Neural progenitor cell (in vitro differentiated cells): ENCODE measurements around the gene IL22RA2. TPM values are rescaled to one million over a fixed set of nuclear protein-coding genes. Genes with fewer than 3 reads are reported as not detected.

Experiments
- DNase-seq: peaks from one replicate; pipeline ENCODE4 v3.0.0-alpha.2; 2016; ENCODE audit warnings: low spot score
- H2AFZ ChIP-seq: fragments of 200-600 bp; sonication (generic); replicated peaks from 2 replicates; pipeline ENCODE4 v1.6.1; 2016; ENCODE audit warnings: antibody characterized with exemption
- H3F3A ChIP-seq: fragments of 200-600 bp; sonication (generic); 2 replicates; pipeline ENCODE4 v1.6.1; 2016; ENCODE audit warnings: antibody characterized with exemption, low read depth
- H3K27ac ChIP-seq: fragments of 200-600 bp; sonication (generic); 2 replicates; pipeline ENCODE4 v1.5.1; 2016; ENCODE audit warnings: mild to moderate bottlenecking
- H3K27me3 ChIP-seq: fragments of 200-600 bp; sonication (generic); 2 replicates; pipeline ENCODE4 v1.6.1; 2016; ENCODE audit warnings: mild to moderate bottlenecking, moderate library complexity
- H3K36me3 ChIP-seq: fragments of 200-600 bp; sonication (generic); 2 replicates; pipeline ENCODE4 v1.5.1; 2016
- H3K4me1 ChIP-seq: fragments of 200-600 bp; sonication (generic); 2 replicates; pipeline ENCODE4 v1.6.1; 2016; ENCODE audit warnings: mixed run types
- H3K4me2 ChIP-seq: fragments of 200-600 bp; sonication (generic); 2 replicates; pipeline ENCODE4 v1.6.1; 2016
- H3K4me3 ChIP-seq: fragments of 200-600 bp; sonication (generic); 2 replicates; pipeline ENCODE4 v1.5.1; 2016
- H3K79me2 ChIP-seq: fragments of 200-600 bp; sonication (generic); 2 replicates; pipeline ENCODE4 v1.6.1; 2016; ENCODE audit warnings: low read depth
- H3K9ac ChIP-seq: fragments of 200-600 bp; sonication (generic); 2 replicates; pipeline ENCODE4 v1.6.1; 2016
- H3K9me3 ChIP-seq: fragments of 200-600 bp; sonication (generic); 2 replicates; pipeline ENCODE4 v1.5.1; 2016; ENCODE audit warnings: low read depth
- H4K20me1 ChIP-seq: fragments of 200-600 bp; sonication (generic); 2 replicates; pipeline ENCODE4 v1.6.1; 2016; ENCODE audit warnings: low read depth
- H3K27ac Mint-ChIP-seq: 3 replicates; pipeline ENCODE4 v1.8.0; 2021; ENCODE audit warnings: mixed read lengths
- H3K27me3 Mint-ChIP-seq: 2 replicates; pipeline ENCODE4 v1.8.0; 2022; ENCODE audit warnings: low read depth, mild to moderate bottlenecking, inconsistent platforms, moderate library complexity, mixed read lengths; ENCODE audit not compliant: insufficient read depth
- H3K36me3 Mint-ChIP-seq: 3 replicates; pipeline ENCODE4 v1.8.0; 2021; ENCODE audit warnings: mixed read lengths
- H3K4me1 Mint-ChIP-seq: 3 replicates; pipeline ENCODE4 v1.8.0; 2021; ENCODE audit warnings: mixed read lengths
- H3K4me3 Mint-ChIP-seq: 3 replicates; pipeline ENCODE4 v1.8.0; 2021; ENCODE audit warnings: mild to moderate bottlenecking, moderate library complexity, mixed read lengths
- H3K9me3 Mint-ChIP-seq: 3 replicates; pipeline ENCODE4 v1.8.0; 2020; ENCODE audit warnings: mixed read lengths
- CTCF ChIP-seq: fragments of 200-600 bp; sonication (generic); IDR thresholded peaks from 2 replicates; pipeline ENCODE4 v1.5.1; 2017; ENCODE audit warnings: antibody characterized with exemption, mild to moderate bottlenecking
- EZH2 ChIP-seq: fragments of 200-600 bp; sonication (generic); IDR thresholded peaks from 2 replicates; pipeline ENCODE4 v1.6.1; 2017; ENCODE audit warnings: antibody characterized with exemption, mild to moderate bottlenecking, moderate library complexity
- EZH2phosphoT487 ChIP-seq: fragments of 200-600 bp; sonication (generic); IDR thresholded peaks from 2 replicates; pipeline ENCODE4 v1.6.1; 2017; ENCODE audit warnings: antibody characterized with exemption
- total RNA-seq: library from RNA; depleted of rRNA; stranded (reverse); fragments of >200 nt; gene quantifications from 2 replicates; pipeline ENCODE4 v1.2.3, GENCODE V29; 2015; ENCODE audit warnings: low replicate concordance

Gene IL22RA2
- total RNA-seq, 1 donor from 2014 or later, result not detected

- Histone ChIP-seq H3K27me3 (no peaks in the 10 kb centered on the region), H4K20me1 (no peaks in the 10 kb centered on the region), H3K4me2 (no peak overlapping the region), H3K36me3 (no peaks in the 10 kb centered on the region), H3K27ac (no peak overlapping the region), H3K79me2 (no peaks in the 10 kb centered on the region), H3K4me1 (no peaks in the 10 kb centered on the region), H3K9ac (no peak overlapping the region), H2AFZ (no peak overlapping the region), H3K4me3 (no peak overlapping the region), H3K9me3 (no peaks in the 10 kb centered on the region), H3F3A (no peaks in the 10 kb centered on the region)
- Mint-ChIP-seq H3K27me3 (peaks cover 6% of the 10 kb centered on the region), H3K27ac (no peak overlapping the region), H3K9me3 (peaks cover 24% of the 10 kb centered on the region), H3K4me1 (no peaks in the 10 kb centered on the region), H3K4me3 (no peak overlapping the region), H3K36me3 (peaks cover 3% of the 10 kb centered on the region)
- TF ChIP-seq CTCF (no peak), EZH2 (no peak), EZH2phosphoT487 (no peak)
- DNase-seq, result no peak
Measured at GRCh38 chr6:137159912-137160311, 13.5 kb downstream of the IL22RA2 start.

DNA sequence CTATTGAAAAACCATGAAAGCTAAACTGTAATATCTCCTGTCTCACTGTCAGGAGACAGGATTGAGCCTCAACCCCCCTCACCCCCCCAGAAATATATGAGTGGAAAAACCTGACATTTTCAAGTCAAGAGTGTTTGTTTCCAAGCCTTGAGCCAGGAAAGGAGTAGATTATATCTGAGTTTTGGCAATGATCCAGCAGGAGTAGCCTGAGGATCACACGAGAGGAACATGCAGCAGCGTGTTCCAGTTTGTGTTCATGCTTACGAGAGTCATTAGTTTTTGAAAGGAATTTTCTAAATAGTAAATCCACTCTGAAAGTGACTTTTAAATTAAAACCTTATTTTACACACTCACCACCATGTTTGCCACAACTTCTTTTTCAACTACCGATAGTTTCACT, 15.8 kb downstream of the IL22RA2 start:
- Histone ChIP-seq H3K27ac (no peak overlapping the region), H3K79me2 (no peaks in the 10 kb centered on the region), H3K27me3 (no peaks in the 10 kb centered on the region), H4K20me1 (no peaks in the 10 kb centered on the region), H3K9ac (no peak overlapping the region), H3K4me3 (no peak overlapping the region), H3F3A (no peaks in the 10 kb centered on the region), H2AFZ (no peak overlapping the region), H3K36me3 (no peaks in the 10 kb centered on the region), H3K4me1 (no peaks in the 10 kb centered on the region), H3K4me2 (no peak overlapping the region), H3K9me3 (no peaks in the 10 kb centered on the region)
- Mint-ChIP-seq H3K27me3 (peaks cover 3% of the 10 kb centered on the region), H3K9me3 (peaks cover 4% of the 10 kb centered on the region), H3K4me3 (no peak overlapping the region), H3K27ac (no peak overlapping the region), H3K4me1 (no peaks in the 10 kb centered on the region), H3K36me3 (no peaks in the 10 kb centered on the region)
- DNase-seq, result no peak
- TF ChIP-seq EZH2phosphoT487 (no peak), CTCF (no peak), EZH2 (no peak)

- Histone ChIP-seq H3K79me2 (no peaks in the 10 kb centered on the region), H3F3A (no peaks in the 10 kb centered on the region), H3K4me1 (no peaks in the 10 kb centered on the region), H3K27ac (no peak overlapping the region), H3K4me3 (no peak overlapping the region), H3K27me3 (no peaks in the 10 kb centered on the region), H3K9me3 (no peaks in the 10 kb centered on the region), H3K9ac (no peak overlapping the region), H2AFZ (no peak overlapping the region), H4K20me1 (no peaks in the 10 kb centered on the region), H3K36me3 (no peaks in the 10 kb centered on the region), H3K4me2 (no peak overlapping the region)
- no peak for DNase-seq
- TF ChIP-seq EZH2phosphoT487 (no peak), EZH2 (no peak), CTCF (no peak)
- peaks cover 3% of the 10 kb centered on the region for H3K27me3 Mint-ChIP-seq
- H3K9me3 Mint-ChIP-seq, result no peaks in the 10 kb centered on the region
- no peaks in the 10 kb centered on the region for H3K36me3 Mint-ChIP-seq
- no peak overlapping the region for H3K4me3 Mint-ChIP-seq
- no peaks in the 10 kb centered on the region for H3K4me1 Mint-ChIP-seq
- no peak overlapping the region for H3K27ac Mint-ChIP-seq
Measured at GRCh38 chr6:137156650-137157049, 16.8 kb downstream of the IL22RA2 start.

GRCh38 chr6:137155830-137156229, 17.6 kb downstream of the IL22RA2 start:
- TF ChIP-seq EZH2phosphoT487, result no peak
- TF ChIP-seq EZH2, result no peak
- no peak for TF ChIP-seq CTCF
- Histone ChIP-seq H3F3A (no peaks in the 10 kb centered on the region), H2AFZ (no peak overlapping the region), H3K9me3 (no peaks in the 10 kb centered on the region), H3K27ac (no peak overlapping the region), H3K4me3 (no peak overlapping the region), H3K4me1 (no peaks in the 10 kb centered on the region), H3K36me3 (no peaks in the 10 kb centered on the region), H4K20me1 (no peaks in the 10 kb centered on the region), H3K27me3 (no peaks in the 10 kb centered on the region), H3K79me2 (no peaks in the 10 kb centered on the region), H3K9ac (no peak overlapping the region), H3K4me2 (no peak overlapping the region)
- no peaks in the 10 kb centered on the region for H3K4me1 Mint-ChIP-seq
- no peak overlapping the region for H3K27ac Mint-ChIP-seq
- peaks cover 3% of the 10 kb centered on the region for H3K9me3 Mint-ChIP-seq
- no peak overlapping the region for H3K4me3 Mint-ChIP-seq
- H3K36me3 Mint-ChIP-seq, result no peaks in the 10 kb centered on the region
- H3K27me3 Mint-ChIP-seq, result peaks cover 3% of the 10 kb centered on the region
- DNase-seq, result no peak
